Mesendoderm (in vitro differentiated cells): Measurements from ENCODE around the gene ACKR4.
A peak's percentile ranks its signal among the peaks of the same experiment; 100 is the strongest.
"Not testable (repeated sequence)": the region's sequence is repeated elsewhere in the genome, so short reads cannot be mapped to it uniquely, and the experiment has no call there.

Experiments
- DNase-seq: peaks from one replicate; pipeline ENCODE4 v3.0.0; 2013
- H2AK5ac ChIP-seq: 2 replicates; pipeline ENCODE4 v1.6.1; 2013; ENCODE audit warnings: low read length, inconsistent platforms
- H2BK120ac ChIP-seq: 2 replicates; pipeline ENCODE4 v1.6.1; 2013; ENCODE audit warnings: low read depth, mild to moderate bottlenecking, low read length, moderate library complexity, mixed read lengths
- H2BK15ac ChIP-seq: replicated peaks from 2 replicates; pipeline ENCODE4 v1.6.1; 2013; ENCODE audit warnings: low read depth, mild to moderate bottlenecking, moderate library complexity
- H2BK5ac ChIP-seq: 2 replicates; pipeline ENCODE4 v1.6.1; 2013; ENCODE audit warnings: low read length, inconsistent platforms
- H3K18ac ChIP-seq: 2 replicates; pipeline ENCODE4 v1.6.1; 2013; ENCODE audit warnings: mild to moderate bottlenecking, low read length, mixed read lengths
- H3K23ac ChIP-seq: one replicate; pipeline ENCODE4 v1.6.1; 2013; ENCODE audit warnings: low read length
- H3K27ac ChIP-seq: 2 replicates; pipeline ENCODE4 v1.5.1; 2013; ENCODE audit warnings: low read depth, mild to moderate bottlenecking, inconsistent platforms, low read length, moderate library complexity
- H3K27me3 ChIP-seq: 2 replicates; pipeline ENCODE4 v1.6.1; 2013; ENCODE audit warnings: low read length, control low read depth, mild to moderate bottlenecking, inconsistent platforms; ENCODE audit not compliant: insufficient read depth, poor library complexity
- H3K36me3 ChIP-seq: 2 replicates; pipeline ENCODE4 v1.6.1; 2013; ENCODE audit warnings: low read length, inconsistent platforms; ENCODE audit not compliant: control insufficient read depth, insufficient read depth
- H3K4ac ChIP-seq: one replicate; pipeline ENCODE4 v1.6.1; 2013; ENCODE audit warnings: low read depth, mild to moderate bottlenecking, low read length, moderate library complexity
- H3K4me1 ChIP-seq: 2 replicates; pipeline ENCODE4 v1.6.1; 2013; ENCODE audit warnings: low read depth, low read length, inconsistent platforms; ENCODE audit not compliant: control insufficient read depth
- H3K4me2 ChIP-seq: 2 replicates; pipeline ENCODE4 v1.6.1; 2013; ENCODE audit warnings: low read length
- H3K4me3 ChIP-seq: 2 replicates; pipeline ENCODE4 v1.5.1; 2013; ENCODE audit warnings: mild to moderate bottlenecking, low read length
- H3K56ac ChIP-seq: one replicate; pipeline ENCODE4 v1.6.1; 2013; ENCODE audit warnings: low read length
- H3K79me1 ChIP-seq: 2 replicates; pipeline ENCODE4 v1.6.1; 2013; ENCODE audit warnings: low read length, inconsistent platforms
- H3K79me2 ChIP-seq: 2 replicates; pipeline ENCODE4 v1.6.1; 2013; ENCODE audit warnings: mild to moderate bottlenecking, low read length; ENCODE audit not compliant: control insufficient read depth, insufficient read depth
- H3K9ac ChIP-seq: 2 replicates; pipeline ENCODE4 v1.6.1; 2013; ENCODE audit warnings: low read length, inconsistent platforms
- H4K5ac ChIP-seq: one replicate; pipeline ENCODE4 v1.6.1; 2013; ENCODE audit warnings: low read length
- H4K8ac ChIP-seq: one replicate; pipeline ENCODE4 v1.6.1; 2013; ENCODE audit warnings: low read depth, mild to moderate bottlenecking, control low read depth, low read length, moderate library complexity
- WGBS: extraction: QIAGEN DNeasy Blood & Tissue Kit; methylation state at CpG from one replicate; pipeline ENCODE4 v1.1.7; 2013; ENCODE audit warnings: low lambda C conversion rate, missing lambda C conversion rate; ENCODE audit not compliant: insufficient coverage; ENCODE audit errors: extremely low coverage; 5-methylcytosine and 5-hydroxymethylcytosine counted together

Gene ACKR4

DNA sequence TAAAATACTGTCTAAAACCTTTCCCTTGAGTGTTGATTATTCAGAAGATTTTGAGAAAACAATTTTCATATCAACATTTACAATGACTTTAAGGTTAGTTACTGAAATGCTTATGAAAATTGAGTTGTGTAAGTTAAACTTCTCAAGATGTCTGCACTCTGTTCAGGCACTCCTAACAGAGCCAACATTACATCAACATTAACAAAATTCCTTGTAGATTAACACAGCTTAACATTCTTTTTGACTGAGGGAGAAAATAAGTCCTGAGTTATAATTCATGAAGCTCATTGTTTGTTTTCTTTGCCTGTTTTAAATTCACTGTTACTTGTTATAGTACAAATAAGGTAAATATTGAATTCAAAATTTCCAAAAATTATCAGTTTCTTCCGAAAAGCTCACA lies 9.0 kb downstream of the ACKR4 start:
- Histone ChIP-seq H3K4me1 (no peaks in the 10 kb centered on the region), H3K4me3 (no peak overlapping the region), H2BK15ac (no peak overlapping the region), H3K56ac (no peak overlapping the region), H3K27ac (no peak overlapping the region), H2BK5ac (no peak overlapping the region), H3K27me3 (no peaks in the 10 kb centered on the region), H2BK120ac (no peak overlapping the region), H3K4me2 (no peak overlapping the region), H4K5ac (no peak overlapping the region), H3K4ac (no peak overlapping the region), H3K36me3 (no peaks in the 10 kb centered on the region), H3K79me2 (no peaks in the 10 kb centered on the region), H4K8ac (no peak overlapping the region), H2AK5ac (no peak overlapping the region), H3K9ac (no peak overlapping the region), H3K18ac (no peak overlapping the region), H3K79me1 (no peaks in the 10 kb centered on the region), H3K23ac (no peak overlapping the region)
- peak; percentile 36 for DNase-seq
- no CpG with 5 or more reads among the region's 1 CpG for WGBS

DNA sequence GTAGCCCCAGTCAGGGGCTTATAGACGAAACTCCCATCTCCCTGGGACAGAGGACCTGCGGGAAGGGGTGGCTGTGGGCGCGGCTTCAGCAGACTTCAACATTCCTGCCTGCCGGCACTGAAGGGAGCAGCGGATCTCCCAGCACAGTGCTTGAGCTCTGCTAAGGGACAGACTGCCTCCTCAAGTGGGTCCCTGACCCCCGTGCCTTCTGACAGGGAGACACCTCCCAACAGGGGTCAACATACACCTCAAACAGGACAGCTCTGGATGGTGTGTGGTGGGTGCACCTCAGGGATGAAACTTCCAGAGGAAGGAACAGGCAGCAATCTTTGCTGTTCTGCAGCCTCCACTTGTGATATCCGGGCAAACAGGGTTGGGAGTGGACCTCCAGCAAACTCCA lies 9.6 kb downstream of the ACKR4 start:
- H2AK5ac ChIP-seq, H3K27ac ChIP-seq, H3K79me1 ChIP-seq, H3K27me3 ChIP-seq, H3K23ac ChIP-seq, H2BK5ac ChIP-seq, H3K79me2 ChIP-seq, H2BK120ac ChIP-seq, H4K5ac ChIP-seq, H3K4me2 ChIP-seq, H4K8ac ChIP-seq, H3K4me1 ChIP-seq, H3K36me3 ChIP-seq, H3K18ac ChIP-seq, H3K56ac ChIP-seq, H3K4ac ChIP-seq, H3K4me3 ChIP-seq, H3K9ac ChIP-seq, H2BK15ac ChIP-seq: not testable (repeated sequence)
- no CpG with 5 or more reads among the region's 8 CpGs for WGBS
- peak; percentile 45 for DNase-seq

DNA sequence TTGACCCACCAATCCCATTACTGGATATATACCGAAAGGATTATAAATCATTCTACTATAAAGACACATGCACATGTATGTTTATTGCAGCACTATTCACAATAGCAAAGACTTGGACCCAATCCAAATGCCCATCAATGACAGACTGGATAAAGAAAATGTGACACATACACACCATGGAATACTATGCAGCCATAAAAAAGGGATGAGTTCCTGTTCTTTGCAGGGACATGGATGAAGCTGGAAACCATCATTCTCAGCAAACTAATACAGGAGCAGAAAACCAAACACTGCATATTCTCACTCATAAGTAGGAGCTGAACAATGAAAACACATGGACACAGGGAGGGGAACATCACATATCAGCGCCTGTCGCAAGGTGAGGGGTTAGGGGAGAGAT lies 18.2 kb downstream of the ACKR4 start:
- H3K4ac ChIP-seq, DNase-seq, H3K36me3 ChIP-seq, H3K23ac ChIP-seq, H2AK5ac ChIP-seq, H3K27me3 ChIP-seq, H3K4me3 ChIP-seq, H3K4me1 ChIP-seq, H3K4me2 ChIP-seq, H4K5ac ChIP-seq, H2BK15ac ChIP-seq, H3K9ac ChIP-seq, H3K18ac ChIP-seq, H3K79me2 ChIP-seq, H3K27ac ChIP-seq, H2BK5ac ChIP-seq, H3K56ac ChIP-seq, H4K8ac ChIP-seq, H2BK120ac ChIP-seq, H3K79me1 ChIP-seq: not testable (repeated sequence)
- no CpG with 5 or more reads among the region's 3 CpGs for WGBS

DNA sequence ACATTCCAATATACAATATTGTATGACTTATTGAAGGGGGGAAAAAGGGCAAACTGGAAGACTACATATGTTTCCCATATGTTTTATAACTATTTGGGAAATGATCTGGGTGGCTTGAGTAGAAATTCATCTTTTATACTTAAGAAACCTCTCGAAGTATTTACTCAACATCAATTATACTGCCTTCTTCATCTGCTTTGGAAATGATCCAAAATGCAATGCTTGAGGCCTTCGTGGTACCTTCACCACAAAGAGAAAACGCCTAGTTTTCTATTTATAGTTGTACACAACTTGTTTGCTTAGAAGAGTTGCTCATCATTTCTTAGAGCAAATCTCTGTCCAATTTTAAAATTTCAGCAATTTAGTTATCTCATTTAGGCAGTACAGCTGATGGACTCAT lies 18.8 kb downstream of the ACKR4 start:
- Histone ChIP-seq H3K4me2 (no peak overlapping the region), H3K23ac (no peak overlapping the region), H3K4ac (no peak overlapping the region), H3K79me2 (no peaks in the 10 kb centered on the region), H3K79me1 (no peaks in the 10 kb centered on the region), H3K18ac (no peak overlapping the region), H3K36me3 (no peaks in the 10 kb centered on the region), H3K27ac (no peak overlapping the region), H2BK15ac (no peak overlapping the region), H3K9ac (no peak overlapping the region), H3K27me3 (no peaks in the 10 kb centered on the region), H4K8ac (no peak overlapping the region), H2AK5ac (no peak overlapping the region), H2BK120ac (no peak overlapping the region), H2BK5ac (no peak overlapping the region), H4K5ac (no peak overlapping the region), H3K56ac (no peak overlapping the region), H3K4me3 (no peak overlapping the region), H3K4me1 (no peaks in the 10 kb centered on the region)
- no CpG with 5 or more reads among the region's 3 CpGs for WGBS
- no peak for DNase-seq

DNA sequence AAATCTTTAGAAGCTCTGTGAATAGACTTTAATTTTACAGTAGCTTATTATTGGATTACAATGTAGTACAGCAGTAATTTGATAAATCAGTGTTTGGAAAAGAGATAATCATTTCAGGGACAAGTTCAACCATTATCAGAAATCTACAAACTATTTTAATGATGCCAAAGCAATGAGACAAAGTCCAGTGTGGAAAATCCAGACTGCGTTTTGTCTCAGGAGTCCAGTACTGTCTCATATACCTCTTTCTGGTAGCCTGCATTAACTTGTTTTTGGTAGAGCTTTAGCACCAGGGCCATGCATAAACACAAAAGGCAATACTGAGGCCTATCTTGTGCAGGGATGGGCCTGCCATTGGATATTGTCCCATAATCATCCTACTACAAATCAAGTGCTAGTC lies 19.7 kb downstream of the ACKR4 start:
- Histone ChIP-seq H3K56ac (no peak overlapping the region), H3K4me2 (no peak overlapping the region), H2AK5ac (no peak overlapping the region), H3K4me1 (no peaks in the 10 kb centered on the region), H3K9ac (no peak overlapping the region), H4K8ac (no peak overlapping the region), H4K5ac (no peak overlapping the region), H3K79me2 (no peaks in the 10 kb centered on the region), H2BK5ac (no peak overlapping the region), H3K79me1 (no peaks in the 10 kb centered on the region), H3K18ac (no peak overlapping the region), H2BK15ac (no peak overlapping the region), H3K23ac (no peak overlapping the region), H3K4ac (no peak overlapping the region), H3K4me3 (no peak overlapping the region), H2BK120ac (no peak overlapping the region), H3K27me3 (no peaks in the 10 kb centered on the region), H3K27ac (no peak overlapping the region), H3K36me3 (no peaks in the 10 kb centered on the region)
- no peak for DNase-seq
- WGBS: no CpG with 5 or more reads among the region's 1 CpG

DNA sequence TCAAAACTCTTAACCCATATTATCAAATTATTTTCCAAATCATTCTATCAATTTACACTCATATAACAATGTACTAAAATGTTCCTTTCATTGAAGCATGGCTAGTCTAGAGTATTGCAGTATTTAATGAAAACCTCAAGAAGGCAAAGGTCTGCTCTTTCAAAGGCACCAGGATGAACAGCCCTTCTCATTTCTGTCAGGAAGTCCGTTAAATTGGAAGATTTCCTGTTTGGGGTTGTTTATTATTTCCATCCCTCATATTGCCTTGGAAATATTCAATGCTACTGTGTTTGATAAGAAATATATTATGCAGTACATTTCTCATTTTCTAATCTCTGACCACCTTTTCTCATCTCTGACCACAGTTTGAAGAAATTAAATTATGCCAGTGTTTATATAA lies 25.1 kb downstream of the ACKR4 start:
- H3K18ac ChIP-seq: no peak overlapping the region
- no CpG with 5 or more reads among the region's 1 CpG for WGBS
- H3K4me2 ChIP-seq: no peak overlapping the region
- no peaks in the 10 kb centered on the region for H3K36me3 ChIP-seq
- no peak for DNase-seq
- H4K5ac ChIP-seq: no peak overlapping the region
- no peak overlapping the region for H2BK15ac ChIP-seq
- H3K79me2 ChIP-seq: no peaks in the 10 kb centered on the region
- H3K9ac ChIP-seq: no peak overlapping the region
- H3K27me3 ChIP-seq: no peaks in the 10 kb centered on the region
- H3K79me1 ChIP-seq: no peaks in the 10 kb centered on the region
- H3K4me1 ChIP-seq: no peaks in the 10 kb centered on the region
- no peak overlapping the region for H3K4me3 ChIP-seq
- no peak overlapping the region for H3K27ac ChIP-seq
- H3K23ac ChIP-seq: no peak overlapping the region
- H2BK5ac ChIP-seq: no peak overlapping the region
- H4K8ac ChIP-seq: no peak overlapping the region
- no peak overlapping the region for H2AK5ac ChIP-seq
- no peak overlapping the region for H3K4ac ChIP-seq
- H3K56ac ChIP-seq: no peak overlapping the region
- H2BK120ac ChIP-seq: no peak overlapping the region
